ENCODE data around the gene SHC2.
"Not testable (repeated sequence)": the region's sequence is repeated elsewhere in the genome, so short reads cannot be mapped to it uniquely, and the experiment has no call there.

Gene SHC2

DNA sequence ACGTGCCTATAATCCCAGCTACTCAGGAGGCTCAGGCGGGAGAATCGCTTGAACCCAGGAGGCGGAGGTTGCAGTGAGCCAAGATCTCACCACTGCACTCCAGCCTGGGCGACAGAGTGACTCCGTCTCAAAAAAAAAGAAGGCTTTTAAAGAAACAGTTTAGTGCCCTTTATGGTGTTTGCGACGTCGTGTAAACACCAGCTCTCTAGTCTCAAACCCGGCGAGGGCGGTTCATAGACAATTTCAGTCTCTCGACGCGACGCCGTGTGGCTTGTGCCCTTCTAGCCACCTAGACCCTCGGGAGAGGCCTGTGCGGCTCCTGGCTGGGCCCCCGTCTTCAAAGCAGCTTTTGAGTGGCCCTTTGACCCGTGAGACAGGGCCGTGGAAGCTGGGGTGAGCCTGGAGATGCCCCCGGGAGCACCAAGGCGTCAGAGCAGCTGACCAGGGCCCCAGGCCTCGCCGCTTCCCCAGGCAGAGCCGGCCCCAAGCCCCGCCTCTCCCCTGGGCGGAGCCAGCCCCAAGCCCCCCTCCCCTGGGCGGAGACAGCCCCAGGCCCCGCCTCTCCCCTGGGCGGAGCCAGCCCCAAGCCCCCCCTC is 30.4 kb upstream of the SHC2 start:
- no peak for DNase-seq (ENCODE audit: low read depth in 2 of 2)

DNA sequence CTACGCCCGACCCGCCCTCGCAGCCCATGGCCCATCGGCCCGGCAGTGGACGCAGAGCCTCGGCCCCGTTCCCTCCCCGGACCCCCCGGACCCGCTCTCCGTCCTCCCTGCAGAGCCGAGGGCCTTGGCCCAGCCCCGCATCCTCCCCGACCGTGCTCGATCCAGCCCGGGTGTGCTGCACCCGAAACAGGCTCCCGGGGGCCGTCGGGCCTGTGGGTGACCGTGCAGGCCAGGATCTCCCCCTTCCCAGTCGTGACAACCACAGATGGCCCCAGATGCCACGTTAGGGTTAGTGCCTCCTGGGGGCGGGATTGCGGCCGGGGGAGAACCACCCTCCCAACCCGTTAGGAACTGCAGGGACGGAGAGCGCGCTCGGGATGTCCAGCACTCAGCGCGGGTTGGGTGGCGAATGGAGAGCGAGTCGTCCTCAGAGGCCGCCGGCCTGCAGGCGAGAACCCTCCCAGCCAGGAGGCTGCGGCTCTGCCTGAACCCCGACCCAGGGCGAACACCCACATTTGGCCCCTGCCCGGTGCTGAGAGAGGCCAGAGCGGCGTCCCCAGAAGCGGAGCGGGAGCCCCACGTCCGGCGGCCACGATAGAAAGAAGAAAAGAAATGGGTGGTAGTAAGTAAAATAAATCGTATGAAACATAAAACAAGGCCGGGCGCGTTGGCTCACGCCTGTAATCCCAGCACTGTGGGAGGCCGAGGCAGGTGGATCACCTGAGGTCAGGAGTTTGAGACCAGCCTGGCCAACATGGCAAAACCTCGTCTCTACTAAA is 28.8 kb upstream of the SHC2 start:
- no peak for DNase-seq (ENCODE audit: low read depth in 2 of 2)

DNA sequence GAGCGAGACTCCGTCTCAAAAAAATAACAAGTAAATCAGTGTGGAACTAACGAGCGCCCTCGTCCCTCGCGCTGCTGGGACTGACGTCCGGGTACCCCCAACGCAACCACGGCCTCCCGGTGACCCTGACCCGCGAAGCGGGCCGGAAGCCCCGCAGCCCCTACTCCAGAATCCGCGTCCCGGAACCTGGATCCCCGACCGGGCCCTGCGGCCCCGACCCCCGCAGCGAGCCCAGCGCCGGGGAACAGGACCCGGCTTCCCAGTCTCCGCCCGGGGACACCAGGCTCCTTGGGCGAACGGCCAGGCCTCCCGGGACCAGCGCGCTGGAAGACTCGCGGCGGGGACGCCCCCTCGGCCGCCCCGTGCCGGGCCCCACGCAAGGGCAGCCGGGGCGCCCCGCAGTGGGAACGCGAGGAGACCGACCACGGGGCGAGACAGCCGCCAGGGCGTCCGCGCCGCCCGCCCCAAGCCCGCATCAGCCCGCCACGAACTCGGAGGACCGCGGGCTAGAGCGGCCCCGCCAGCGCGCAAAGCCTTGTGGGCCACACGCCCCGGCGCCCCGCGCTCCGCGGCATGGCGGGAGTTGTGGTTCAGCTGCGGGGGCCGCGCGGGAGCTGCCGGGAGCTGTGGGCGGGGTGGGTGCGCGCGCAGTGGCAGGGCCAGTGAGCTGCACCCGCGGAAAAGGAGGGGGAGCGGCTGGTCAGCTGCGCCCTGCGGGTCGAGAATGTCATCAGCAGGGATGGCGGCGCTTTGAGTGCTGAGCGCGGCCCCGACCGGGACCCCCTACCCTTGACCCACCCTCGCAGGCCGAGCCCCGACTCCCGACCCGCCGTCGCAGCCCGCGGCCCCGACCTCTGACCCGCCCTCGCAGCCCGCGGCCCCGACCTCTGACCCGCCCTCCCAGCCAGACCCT is 27.9 kb upstream of the SHC2 start:
- DNase-seq (ENCODE audit: low read depth in 2 of 2): peak; percentile 89 to 96

DNA sequence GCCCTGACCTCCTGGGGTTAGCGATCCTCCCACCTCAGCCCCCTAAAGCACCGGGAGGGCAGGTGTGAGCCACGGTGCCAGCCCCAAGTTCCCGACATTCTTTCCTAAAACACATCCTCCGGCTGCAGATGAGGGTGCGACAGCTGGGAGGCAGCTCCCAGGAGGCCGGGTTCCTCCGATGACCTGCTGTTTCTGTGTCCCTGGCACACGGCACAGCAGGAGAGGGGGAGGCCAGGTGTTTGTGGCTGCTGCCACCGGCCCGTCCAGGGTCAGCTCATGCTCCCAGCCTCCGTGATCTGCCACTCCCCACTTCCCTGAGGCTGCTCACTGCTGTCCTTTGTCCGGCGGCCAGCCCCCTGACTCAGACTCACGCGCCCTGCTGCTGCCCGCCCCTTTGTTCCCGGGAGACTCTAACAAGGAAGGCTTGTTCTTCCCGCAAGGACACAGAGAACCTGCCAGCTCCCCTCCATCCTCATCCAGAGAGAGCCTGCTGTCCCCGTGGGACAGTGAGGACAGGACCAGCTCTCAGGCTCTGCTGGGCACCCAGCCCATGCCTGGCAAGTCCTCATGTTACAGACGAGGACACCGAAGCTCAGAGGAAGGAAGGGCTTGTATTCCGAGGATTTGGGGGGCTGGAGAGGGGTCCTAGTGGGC is 24.9 kb upstream of the SHC2 start:
- no peak for DNase-seq (ENCODE audit: low read depth in 2 of 2)

DNA sequence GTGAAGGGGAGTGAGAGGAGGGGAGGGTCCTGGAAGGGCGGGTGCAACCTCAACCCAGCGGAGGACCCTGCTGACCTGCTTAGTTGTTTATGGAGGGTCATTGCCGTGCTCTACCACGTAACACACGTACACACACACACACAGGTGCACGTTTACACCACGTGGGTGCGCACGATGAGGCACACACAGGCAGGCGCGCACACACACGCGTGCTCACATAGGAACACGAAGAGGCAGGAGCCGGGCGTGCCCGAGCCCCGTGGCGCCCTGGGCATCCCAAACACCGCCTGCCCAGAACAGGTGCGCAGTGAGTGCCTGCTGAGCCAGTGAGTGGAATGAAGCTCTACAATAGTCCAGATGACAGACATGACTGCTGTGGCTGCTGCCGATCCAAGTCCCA is 24.2 kb upstream of the SHC2 start:
- no peak for DNase-seq (ENCODE audit: low read depth in 2 of 2)

DNA sequence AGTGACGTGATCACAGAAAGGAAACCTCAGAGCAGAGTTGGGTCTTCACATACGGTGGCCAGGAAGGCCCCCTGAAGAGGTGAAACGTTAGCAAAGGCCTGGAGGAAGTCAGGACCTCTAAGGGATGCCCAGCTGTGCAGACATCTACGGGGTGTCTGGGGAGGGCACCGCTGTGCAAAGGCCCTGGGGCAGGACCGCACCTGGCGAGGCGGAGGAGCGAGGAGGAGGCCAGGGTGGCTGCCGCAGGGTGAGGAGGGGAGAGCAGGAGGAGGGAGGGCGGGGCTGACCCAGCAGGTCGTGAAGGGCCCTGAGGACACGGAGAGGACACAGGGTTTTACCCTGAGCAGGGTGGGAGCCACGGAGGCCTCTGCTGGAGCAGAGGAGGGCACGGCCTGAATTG is 23.7 kb upstream of the SHC2 start:
- DNase-seq (ENCODE audit: low read depth in 2 of 2): no peak

DNA sequence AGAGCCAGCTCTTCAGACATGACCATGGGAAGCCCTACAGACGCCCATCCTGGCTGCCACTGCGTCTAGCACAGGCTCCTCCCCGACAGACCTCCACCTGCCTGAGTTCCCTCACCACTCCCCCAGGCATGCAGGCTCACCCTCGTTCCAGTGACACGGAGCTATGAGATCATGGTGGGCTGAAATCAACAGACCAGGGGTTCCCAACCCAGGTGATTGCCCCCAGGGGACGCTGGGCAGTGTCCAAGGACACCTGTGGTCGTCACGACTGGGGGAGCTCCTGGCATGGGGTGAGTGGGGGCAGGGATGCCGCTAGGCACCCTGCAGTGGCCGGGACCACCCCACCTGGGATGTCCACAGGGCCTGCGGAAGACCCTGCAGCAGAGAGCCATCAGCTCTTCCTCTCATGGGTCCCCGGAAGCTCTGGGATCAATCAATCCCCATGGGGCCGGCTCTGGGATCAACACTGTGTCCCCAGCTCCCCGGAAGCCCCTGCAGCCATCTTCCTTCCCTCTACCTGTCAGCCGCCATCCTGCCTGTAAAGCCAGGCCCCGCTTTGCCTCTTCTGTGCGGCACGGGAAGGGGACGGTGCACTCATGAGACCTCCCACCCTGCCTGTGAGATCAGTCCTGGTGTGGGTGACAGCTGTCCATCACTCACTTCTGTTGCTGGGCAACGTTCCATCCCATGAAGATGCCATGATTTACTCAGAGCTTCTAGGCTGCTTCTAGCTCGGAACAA is 22.7 kb upstream of the SHC2 start:
- no peak for DNase-seq (ENCODE audit: low read depth in 2 of 2)

DNA sequence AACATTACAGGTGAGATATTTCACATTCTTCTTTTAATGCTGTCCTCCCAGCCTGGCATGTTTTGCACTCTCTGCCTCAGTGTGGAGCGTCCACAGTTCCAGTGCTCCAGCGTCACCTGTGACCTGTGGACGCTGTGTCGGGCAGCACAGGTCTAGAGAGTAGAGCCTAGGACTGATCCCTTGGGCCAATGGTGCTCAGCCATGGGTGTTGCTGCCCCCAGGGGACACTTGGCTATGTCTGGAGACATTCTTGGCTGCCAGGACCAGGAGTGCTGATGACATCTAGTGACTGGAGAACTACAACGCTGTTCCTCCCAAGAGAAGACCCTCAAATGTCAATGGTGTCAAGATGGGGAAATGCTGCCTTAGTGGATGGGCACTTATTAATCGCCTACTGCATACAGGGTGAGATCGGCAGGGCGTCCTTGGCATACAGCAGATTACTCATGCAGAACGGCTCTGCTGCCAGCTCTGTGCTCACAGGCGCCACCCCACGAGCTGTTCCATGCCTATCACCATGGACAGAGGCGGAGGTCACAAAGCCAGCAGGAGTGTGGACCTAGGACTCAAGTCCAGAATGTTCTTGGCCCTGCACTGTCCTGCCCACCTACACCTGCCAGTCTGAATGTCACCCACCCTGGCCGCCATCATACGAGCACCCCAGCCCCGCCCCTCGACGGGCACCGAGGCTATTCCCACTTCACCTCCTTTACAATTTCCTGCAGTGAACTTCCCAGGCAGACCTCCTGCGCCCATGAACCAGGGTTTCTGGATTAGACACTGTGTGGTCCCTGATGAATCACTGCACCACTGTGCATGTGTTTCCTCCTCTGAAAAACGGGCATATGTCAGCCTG is 21.6 kb upstream of the SHC2 start:
- DNase-seq (ENCODE audit: low read depth in 2 of 2): no peak

DNA sequence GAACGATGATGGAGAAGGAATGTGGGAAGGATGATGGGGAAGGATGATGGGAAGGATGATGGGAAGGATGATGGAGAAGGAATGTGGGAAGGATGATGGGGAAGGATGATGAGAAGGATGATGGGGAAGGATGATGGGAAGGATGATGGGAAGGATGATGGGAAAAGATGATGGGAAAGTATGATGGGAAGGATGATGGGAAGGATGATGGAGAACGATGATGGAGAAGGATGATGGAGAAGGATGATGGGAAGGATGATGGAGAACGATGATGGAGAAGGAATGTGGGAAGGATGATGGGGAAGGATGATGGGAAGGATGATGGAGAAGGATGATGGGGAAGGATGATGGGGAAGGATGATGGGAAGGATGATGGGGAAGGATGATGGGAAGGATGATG is 20.3 kb upstream of the SHC2 start:
- DNase-seq (ENCODE audit: low read depth in 2 of 2): not testable (repeated sequence)

DNA sequence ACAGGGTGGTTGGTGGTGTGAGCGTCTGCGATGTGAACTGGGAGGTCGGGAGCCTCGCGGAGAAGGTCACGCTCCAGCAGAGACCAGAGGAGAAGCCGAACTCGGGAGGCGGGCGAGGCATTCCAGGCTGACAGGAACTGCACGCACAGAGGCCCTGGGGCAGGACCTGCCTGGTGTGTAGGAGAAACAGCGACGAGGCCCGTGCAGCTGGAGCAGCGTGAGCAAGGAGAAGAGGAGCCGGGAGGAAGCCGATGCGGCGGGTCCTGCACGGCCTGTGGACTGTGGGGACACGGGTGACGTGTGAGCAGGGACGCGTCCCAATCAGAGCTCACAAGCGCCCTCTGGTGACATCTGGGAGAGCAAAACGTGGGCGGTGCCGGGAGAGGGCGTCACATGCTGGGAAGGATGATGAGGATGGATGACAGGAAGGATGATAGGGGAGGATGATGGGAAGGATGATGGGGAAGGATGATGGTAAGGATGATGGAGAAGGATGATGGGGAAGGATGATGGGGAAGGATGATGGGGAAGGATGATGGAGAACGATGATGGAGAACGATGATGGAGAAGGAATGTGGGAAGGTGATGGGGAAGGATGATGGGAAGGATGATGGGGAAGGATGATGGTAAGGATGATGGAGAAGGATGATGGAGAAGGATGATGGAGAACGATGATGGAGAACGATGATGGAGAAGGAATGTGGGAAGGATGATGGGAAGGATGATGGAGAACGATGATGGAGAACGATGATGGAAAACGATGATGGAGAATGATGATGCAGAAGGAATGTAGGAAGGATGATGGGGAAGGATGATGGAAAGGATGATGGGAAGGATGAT is 19.4 kb upstream of the SHC2 start:
- peak; percentile 25 to 31 for DNase-seq (ENCODE audit: low read depth in 2 of 2)

DNA sequence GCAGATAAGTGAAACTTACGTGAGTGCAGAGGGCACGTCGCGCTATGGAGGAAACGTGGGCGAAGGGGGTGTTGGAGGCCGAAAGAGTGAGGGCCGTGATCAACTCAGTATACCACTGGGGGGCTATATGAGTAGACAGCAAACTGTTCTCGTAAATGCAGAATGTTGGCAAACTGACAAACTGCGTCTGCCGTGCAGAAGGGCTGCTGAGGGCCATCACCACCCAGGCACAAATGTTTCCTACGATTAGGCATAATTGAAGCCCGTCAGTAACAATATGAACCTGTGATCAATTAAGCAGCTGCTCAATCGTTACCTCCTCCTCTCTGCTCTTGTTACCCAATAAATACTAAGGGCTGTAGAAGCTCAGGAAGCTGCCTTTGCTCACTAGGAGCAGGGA is 18.1 kb upstream of the SHC2 start:
- no peak for DNase-seq (ENCODE audit: low read depth in 2 of 2)

DNA sequence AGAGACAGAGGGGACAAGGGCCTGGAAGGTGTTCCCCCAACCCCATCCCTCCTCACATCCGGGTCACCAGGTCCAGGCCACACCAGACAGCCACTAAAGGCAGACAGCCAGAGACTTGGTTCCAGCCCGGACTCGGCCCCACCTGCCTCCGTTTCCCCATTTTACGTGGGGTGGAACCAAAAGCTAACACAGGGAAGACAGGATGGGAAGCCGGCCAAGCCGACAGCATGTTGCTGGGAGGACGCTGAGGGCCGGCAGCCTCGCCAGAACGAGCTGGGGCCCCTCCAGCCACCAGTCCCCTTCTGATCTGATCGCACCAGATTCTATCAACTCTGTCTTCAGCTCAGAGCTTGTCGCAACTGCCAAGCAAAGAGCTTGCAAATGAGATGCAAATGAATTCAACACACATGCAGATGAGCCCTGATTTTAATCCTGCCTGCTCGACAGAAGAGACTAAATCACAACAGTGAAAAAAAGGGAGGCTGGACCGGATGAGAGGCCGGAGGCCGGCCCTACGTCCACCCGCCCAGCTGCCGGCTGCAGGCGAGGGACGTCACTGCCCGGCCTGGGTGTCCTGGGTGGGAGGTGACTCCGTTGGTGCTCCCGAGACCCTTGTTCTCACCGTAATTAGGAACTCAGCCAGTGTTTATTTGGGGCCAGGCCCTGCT is 17.5 kb upstream of the SHC2 start:
- DNase-seq (ENCODE audit: low read depth in 2 of 2): no peak

DNA sequence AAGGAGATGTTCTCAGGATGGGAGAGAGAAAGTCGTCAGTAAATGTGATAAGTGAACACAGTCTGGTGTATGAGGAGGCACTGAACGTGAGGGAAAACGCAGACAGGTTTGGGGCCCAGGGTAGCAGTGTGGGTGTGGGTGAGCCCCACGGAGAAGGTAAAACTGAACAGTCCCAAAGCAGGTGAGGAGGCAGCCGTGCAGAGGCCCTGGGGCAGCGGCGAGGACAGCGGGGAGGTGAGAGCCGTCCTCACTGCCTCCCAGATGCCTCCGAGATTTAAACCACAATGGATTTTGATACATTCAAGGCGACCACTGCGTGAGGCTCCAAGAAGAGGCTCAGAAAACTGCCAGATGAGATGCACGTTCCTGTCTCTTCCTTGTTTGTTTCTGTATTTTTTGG is 14.5 kb upstream of the SHC2 start:
- no peak for DNase-seq (ENCODE audit: low read depth in 2 of 2)

DNA sequence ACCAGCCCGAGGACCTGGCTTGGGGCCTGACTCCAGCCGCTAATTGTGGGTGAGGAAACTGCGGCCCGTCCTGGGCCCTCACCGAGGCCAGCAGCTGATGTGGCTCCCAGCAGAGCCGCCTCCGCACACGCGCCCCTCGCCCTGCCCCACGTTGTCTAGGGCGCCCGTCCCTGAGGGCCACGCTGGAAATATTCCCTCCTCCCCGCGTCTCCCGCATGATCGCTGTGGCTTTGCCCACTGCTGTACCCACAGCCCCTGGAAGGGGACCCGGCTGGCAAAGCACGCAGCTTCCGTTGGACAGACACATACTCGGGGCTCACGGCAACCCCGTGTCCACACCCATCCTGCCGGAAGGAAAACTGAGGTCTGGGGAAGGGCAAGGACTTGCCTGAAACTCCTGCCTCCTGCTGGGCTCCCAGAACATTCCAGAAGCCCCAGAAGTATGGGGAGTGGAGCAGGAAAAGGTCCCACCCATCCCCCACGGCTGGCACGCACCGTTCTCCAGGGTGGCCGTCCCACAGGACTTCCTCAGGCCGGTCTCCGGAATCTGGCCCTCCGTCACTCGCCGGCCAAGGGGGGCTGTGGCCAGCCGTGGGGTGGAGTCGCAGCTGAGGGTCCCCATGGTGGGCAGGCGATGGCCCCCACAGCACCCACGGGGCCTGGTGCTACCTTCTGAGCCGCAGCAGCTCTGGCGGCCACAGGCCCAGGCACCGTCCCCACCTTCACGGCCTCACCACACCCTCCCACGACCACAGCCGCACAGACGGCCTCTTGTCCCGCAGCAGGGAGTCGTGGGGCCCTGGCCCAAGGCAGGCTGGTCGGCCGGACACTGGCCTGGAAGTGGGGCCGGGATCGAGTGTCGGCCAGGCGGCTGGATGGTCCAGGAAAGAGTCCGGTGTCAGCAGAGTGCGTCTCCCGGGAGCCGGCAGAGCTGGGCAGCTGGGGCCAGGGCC is 13.6 kb upstream of the SHC2 start:
- DNase-seq (ENCODE audit: low read depth in 2 of 2): no peak

DNA sequence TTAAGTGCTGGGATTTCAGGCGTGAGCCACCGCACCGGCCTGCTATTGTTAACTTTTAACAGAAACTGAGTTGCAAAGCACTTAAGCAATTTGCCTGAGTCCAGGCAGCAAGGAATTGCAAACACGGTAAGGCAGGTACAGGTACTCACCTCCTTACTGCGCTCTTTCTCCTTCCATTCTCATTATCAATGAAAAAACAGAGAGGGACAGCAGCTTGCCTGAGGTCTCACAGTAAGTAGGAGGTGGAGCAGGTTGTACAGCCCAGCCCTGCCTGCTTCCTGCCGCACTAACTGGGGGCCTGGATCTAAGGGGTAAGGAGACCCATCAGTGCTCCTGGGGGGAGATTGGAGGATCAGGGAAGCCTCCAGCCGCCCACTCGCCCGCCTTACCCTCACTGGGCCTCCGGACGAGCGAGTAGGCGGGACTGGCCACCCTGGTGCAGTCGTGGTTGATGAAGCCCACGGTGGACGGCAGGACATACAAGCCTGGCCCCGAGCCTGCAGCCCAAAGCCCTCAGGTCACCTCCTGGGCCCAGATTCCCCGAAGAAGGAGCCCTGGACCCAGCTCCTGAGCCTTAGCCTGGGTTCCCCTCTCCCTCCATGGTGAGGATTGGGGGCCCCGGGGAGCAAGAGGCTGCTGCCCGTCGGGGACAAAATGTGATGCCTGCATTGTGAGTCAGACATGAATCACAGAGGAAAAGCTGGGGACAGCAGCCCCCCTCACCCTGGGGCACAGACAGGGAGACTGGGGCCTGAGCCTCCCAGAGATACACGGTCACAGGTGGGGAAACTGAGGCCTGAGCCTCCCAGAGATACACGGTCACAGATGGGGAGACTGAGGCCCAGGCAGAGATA is 11.4 kb upstream of the SHC2 start:
- DNase-seq (ENCODE audit: low read depth in 2 of 2): no peak

DNA sequence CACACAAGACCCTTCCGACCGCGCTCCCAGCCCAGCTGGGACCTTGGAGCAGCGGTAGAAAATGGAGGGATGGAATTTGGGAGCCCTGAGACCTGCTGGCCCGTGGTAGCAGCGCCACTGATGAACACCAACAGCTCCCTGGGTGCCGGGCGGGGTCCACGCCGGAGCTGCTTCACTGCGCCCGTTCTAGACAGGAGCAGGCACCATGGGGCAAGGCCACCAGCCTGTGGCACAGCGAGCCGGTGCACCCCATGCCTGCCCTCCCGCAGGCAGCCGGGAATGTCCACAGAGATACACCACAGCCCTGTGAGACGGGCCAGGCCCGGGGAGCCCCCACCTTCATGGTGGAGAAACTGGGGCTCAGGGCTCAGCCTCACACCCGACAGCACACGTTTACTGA is 9.9 kb upstream of the SHC2 start:
- DNase-seq (ENCODE audit: low read depth in 2 of 2): no peak

DNA sequence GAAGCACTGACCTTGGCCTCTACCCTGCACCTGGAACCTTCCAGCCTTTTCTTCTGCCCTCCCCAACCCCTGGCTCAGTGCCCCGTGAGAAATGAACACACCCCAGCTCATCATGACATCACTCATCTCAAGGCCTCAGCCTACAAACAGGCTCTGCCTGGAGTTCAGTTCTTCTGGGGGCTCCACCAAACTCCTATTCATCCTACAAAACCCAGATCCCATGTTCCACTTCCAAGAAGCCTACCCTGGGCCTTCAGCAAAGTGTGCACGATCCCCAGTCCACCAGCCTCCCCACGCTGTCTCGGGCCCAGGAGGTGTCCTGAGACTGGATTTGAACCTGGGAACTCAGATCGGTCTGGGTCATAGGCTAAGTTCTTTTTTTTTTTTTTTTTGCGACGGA is 9.0 kb upstream of the SHC2 start:
- no peak for DNase-seq (ENCODE audit: low read depth in 2 of 2)

Measured in stimulated activated CD4-positive, alpha-beta T cell treated with anti-CD3 and anti-CD28 coated beads, Interleukin-1b, Interleukin-23, amount 100 ng/mL, for 4 hours (primary cell).